ENCODE results near the gene GRM7. TPM values are rescaled to one million over a fixed set of nuclear protein-coding genes. Genes with fewer than 3 reads are reported as not detected.

GRM7 gene
- polyA plus RNA-seq, 3 donors: 0.05 to 0.10 TPM; not detected in 1

DNA sequence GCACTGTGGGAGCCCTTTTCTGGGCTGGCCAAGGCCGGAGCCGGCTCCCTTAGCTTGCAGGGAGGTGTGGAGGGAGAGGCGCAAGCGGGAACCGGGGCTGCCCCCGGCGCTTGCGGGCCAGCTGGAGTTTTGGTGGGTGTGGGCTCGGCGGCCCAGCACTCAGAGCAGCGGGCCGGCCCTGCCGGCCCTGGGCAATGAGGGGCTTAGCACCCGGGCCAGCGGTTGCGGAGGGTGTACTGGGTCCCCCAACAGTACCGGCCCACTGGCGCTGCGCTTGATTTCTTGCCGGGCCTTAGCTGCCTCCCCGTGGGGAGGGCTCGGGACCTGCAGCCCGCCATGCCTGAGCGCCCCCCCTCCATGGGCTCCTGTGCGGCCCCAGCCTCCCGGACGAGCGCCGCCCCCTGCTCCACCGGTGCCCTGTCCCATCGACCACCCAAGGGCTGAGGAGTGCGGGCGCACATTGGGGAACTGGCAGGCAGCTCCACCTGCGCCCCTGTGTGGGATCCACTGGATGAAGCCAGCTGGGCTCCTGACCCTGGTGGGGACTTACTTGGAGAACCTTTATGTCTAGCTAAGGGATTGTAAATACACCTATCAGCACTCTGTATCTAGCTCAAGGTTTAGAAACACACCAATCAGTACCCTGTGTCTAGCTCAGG lies 707.7 kb downstream of the GRM7 start:
- WGBS, 3 donors: 96 to 98% (median 97%) methylated on average over 28 to 34 of the region's 34 CpGs

DNA sequence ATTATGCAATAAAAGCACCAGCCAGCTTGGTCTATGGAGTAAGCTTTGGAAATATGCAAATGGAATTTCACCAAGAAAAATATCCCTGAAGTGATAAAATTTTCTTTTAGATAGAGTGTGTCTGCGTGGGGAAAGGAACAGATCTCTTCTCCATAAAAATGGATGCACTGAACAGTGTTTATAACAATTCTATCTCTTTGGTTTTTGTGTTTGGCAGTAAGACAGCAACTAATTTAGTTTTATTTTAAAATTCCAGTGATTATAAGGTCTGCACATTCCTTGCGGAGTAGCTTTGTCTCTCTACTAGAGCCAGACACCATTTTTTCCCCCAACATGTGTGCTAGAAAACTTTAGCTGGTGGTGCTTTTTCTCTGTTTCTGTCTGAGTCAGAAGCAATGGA lies 712.4 kb downstream of the GRM7 start:
- WGBS, 3 donors: 55 to 71% (median 59%) methylated on average over 2 of the region's 2 CpGs
- H3K27ac ChIP-seq (ENCODE audit: low read depth, low read length): no peak overlapping the region

More for the DNA sequence above, 707.7 kb downstream of the GRM7 start:
- H3K27ac ChIP-seq (ENCODE audit: low read depth, low read length): no peak overlapping the region

DNA sequence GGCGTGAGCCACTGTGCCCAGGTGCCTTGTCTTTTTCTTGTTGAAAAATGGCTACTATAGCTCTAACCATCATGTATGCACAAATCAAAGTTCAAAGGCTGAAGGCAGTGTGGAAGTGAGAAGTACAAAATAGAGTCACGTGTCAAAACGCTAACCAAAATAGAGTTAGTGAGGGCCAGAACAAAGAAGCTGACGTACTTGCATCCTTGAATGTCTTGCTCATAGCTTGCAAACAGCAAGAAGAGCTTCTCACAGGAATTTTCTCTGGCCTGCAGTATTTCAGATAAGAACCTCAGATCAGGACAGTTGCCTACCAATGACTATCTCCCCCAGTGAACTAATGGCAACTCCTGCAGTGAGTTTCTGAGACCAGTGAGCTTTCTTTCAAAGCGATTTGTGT lies 713.5 kb downstream of the GRM7 start:
- no peak overlapping the region for H3K27ac ChIP-seq (ENCODE audit: low read depth, low read length)
- WGBS, 3 donors: 70 to 85% (median 71%) methylated on average over 5 of the region's 5 CpGs

DNA sequence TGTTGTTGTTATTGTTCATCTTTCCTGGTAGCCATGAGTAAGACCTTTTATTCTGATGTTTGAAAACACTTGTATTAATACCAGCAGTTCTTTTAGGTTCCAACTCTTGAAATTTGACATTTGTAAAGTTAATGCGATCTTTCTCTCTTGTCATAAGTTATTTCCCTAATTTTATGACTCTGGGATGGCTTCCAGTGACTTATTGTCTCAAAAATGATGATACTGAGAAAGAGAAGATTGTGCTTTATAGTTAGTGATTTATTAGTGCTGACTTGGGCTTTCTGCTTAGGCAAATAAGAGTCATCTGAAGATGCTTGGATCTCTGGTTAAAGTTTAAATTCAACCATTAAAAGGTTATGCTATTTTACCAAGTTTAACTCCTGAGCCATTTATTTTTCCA lies 715.2 kb downstream of the GRM7 start:
- 64 to 66% (median 65%) methylated on average over 1 of the region's 1 CpG for WGBS, 3 donors

DNA sequence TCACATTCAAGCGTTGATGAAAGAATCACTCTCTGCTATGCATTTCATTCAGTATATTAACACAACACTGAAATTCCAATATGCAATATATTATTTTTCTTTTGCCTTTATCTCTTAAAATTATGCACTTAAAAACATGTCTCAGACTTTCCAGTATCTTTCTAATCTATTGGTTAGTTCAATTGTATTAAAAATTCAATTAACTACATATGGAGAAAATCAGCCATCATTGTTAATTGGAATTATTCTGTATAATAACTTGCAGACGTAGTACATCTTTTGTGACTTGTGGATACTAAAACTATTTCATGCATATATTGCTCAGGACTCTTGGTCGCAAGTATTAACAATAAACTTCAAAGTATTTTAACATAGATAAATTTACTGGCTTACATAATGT lies 715.6 kb downstream of the GRM7 start:
- H3K27ac ChIP-seq (ENCODE audit: low read depth, low read length): no peak overlapping the region
- 84 to 90% (median 85%) methylated on average over 3 of the region's 3 CpGs for WGBS, 3 donors

More for the DNA sequence above, 715.2 kb downstream of the GRM7 start:
- no peak overlapping the region for H3K27ac ChIP-seq (ENCODE audit: low read depth, low read length)

DNA sequence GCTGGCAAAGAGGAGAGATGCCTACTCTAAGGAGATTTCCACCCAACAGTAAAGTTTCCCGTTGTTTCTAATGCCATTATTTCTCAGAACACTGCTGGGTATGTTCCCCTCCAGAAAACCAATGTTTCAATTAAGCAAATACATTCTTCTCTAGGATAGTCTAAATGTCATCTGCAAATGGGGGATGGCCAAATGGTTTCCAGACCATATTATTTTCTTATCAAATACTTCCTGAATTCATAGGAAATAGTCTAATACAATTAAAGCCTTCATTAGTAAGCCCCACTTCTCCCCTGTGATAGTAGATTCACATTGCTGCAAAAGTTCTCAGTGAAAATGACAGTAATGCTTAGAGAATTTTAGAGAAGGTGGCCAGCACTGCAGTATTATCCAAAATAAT lies 716.6 kb downstream of the GRM7 start:
- WGBS, 3 donors: 54 to 85% (median 80%) methylated on average over 1 of the region's 1 CpG
- H3K27ac ChIP-seq (ENCODE audit: low read depth, low read length): no peak overlapping the region

DNA sequence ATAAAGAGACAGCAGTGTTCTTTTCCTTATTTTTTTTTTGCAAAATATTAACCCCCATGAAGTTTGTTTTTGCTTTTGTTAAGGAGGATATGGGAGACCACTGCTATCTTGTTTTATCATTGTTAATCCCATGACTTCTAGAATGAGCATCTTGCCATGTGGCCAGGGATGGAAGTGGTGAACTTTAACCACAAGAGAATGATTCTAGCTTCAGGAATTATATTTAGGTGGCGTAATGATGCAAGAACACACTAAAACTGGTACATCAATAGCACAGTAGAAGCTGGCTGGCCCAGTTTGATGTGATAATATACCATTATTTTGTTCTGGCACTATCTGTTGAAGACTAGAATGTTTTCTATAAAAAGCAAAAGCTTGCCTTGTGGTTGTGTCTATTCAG lies 720.9 kb downstream of the GRM7 start:
- H3K27ac ChIP-seq (ENCODE audit: low read depth, low read length): no peak overlapping the region
- 74 to 80% (median 75%) methylated on average over 1 of the region's 1 CpG for whole genome bisulfite sequencing, 3 donors

DNA sequence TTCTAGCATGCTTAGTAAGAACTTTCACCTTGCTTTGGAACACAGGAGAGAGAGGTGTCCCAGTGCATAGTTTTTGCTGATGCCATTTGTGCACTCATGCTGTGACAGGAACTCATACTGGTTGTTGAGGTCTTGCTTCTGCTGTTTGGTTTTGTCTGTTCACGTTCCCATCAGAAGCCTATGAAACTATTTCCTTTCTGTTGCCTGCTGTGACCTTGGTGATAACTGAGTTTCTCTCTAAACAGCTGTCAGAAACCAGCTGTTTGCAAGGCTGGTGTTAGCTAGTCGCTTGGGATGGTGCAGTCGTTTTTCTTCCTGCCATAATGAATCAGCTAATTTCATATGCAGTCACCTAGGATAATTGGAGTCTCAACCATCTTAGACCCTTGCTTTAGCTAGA lies 724.1 kb downstream of the GRM7 start:
- no peak overlapping the region for H3K27ac ChIP-seq (ENCODE audit: low read depth, low read length)
- 16 to 37% (median 23%) methylated on average over 3 of the region's 3 CpGs for WGBS, 3 donors

DNA sequence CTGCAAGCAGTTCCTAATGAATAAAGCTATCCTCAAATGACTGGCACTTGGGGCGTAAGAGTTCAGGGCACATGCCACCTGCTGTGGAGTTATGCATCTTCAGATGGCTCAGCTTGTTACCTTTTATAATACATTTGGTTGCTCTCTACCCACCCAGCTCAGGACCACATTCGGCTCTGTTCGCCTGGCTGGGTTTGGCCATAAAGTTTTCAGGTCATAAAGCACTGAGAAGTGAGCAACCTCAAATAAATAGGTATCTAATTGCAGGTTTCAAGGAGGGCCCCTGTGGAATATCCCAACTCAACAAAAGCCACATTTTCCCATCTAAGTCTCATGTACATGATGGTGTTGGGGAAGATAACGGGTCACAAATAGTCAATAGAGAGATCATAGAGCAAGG lies 727.3 kb downstream of the GRM7 start:
- H3K27ac ChIP-seq (ENCODE audit: low read depth, low read length): no peak overlapping the region
- WGBS, 3 donors: 87 to 92% (median 88%) methylated on average over 4 of the region's 4 CpGs

DNA sequence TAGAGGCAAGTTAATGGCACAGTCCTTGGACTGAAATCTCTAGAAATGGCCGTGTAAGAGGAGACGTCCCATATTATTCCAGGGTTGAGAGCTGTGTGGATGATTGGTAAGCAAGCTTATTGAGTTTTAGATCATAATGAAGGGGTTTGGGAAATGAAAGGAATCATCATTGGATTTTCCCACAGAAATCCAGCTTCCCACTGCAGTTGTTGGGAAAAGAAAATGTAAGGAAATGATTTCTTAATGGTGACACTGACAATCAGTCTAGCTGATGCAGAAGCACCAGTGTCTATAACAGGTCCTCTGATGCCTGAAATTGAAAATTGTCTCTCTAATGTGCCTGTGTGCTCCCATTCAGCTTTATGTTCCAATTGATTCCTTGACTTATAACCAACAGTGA lies 728.6 kb downstream of the GRM7 start:
- 82 to 91% (median 83%) methylated on average over 2 of the region's 2 CpGs for WGBS, 3 donors
- H3K27ac ChIP-seq (ENCODE audit: low read depth, low read length): no peak overlapping the region

DNA sequence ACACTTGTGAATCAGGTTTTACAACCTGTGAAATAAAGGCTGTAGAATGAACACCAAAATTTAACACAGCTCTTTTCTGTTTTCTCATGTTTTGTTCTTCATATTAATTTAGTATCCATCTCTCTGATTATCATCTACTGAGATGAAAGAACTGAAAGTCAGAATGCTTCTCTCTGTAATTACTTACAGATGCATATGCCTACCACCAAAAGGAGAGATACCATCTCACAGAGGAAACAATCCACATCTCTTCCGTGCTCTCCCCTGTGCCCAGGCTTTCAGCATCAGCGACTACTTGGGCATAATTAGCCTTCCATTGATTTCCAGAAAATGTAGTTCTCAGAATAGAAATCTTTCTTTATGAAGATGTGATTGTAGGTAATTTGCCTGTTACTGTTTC lies 741.4 kb downstream of the GRM7 start:
- H3K27ac ChIP-seq (ENCODE audit: low read depth, low read length): no peak overlapping the region
- 72 to 84% (median 83%) methylated on average over 2 of the region's 2 CpGs for WGBS, 3 donors

DNA sequence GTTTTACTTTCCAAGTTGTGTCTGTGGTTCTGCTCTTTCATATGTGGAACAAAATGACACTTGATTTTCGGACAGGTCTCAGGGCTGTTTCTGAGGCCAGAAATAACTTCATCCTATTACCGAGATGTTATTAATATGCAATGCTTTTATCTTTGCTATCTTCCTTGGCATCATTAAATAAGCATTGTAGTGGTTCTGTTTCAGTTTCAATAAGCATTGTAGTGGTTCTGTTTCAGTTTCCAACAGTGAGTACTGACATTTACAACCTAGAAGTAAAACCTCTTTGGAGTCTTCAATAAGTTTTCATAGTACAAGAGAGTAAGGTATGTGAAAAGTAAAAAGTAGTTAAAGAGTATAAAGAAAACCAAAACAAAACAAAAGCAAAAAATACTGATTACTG lies 746.2 kb downstream of the GRM7 start:
- WGBS, 3 donors: 74 to 81% (median 76%) methylated on average over 2 of the region's 2 CpGs
- H3K27ac ChIP-seq (ENCODE audit: low read depth, low read length): no peak overlapping the region

DNA sequence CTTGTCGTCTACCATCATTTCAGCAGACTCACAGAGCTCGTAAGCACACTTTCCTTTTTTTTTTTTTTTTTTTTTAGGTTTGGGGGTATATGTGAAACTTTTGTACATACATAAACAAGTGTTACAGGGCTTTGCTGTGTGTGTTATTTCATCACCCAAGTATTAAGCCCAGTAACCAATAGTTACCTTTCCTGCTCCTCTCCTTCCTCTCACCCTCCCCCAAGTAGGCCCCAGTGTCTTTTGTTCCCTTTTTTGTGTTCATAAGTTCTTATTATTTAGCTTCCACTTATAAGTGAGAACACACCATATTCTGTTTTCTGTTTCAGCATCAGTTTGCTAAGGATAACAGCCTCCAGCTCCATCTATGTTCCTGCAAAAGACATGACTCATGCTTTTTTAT lies 746.8 kb downstream of the GRM7 start:
- H3K27ac ChIP-seq (ENCODE audit: low read depth, low read length): no peak overlapping the region
- WGBS, 3 donors: 53 to 85% (median 67%) methylated on average over 2 of the region's 2 CpGs

DNA sequence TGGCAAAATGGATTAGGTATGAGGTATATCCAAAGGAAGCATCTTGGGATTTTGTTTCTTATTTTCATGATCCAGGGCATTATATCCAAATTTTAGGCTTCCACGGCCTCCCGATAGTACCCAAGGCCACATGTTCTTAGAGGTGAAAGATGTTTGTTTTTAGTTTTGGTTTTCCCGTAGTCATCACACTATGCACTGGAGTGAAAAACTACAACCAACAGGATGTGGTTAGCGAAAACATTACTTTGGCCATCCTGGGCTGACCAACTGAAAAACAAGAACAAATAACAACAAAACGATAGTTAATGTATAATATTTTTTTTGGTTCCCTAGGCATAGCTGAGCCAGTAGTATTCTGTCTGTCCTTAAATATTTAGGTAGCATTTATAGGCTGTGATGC lies 749.7 kb downstream of the GRM7 start:
- H3K27ac ChIP-seq (ENCODE audit: low read depth, low read length): no peak overlapping the region

DNA sequence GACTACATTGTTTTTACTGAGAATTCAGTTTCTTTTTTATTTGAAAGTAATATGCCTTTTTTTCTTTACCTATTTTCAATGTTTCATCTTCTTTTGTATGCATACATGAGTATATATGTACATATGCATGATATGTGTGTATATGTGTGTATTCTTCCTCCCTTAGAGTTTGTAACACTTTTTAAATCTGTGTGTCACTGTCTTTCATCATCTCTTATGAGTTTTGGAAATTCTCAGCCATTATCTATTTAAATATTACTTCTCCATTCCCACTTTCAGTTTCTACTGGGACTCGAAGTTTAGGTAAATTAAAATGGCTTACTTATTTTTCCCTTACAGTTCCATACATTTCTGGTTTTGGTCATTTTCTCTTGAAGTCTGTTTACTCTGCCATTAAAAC lies 754.1 kb downstream of the GRM7 start:
- H3K27ac ChIP-seq (ENCODE audit: low read depth, low read length): no peak overlapping the region
- 73 to 82% (median 74%) methylated on average over 1 of the region's 1 CpG for WGBS, 3 donors

More for the DNA sequence above, 749.7 kb downstream of the GRM7 start:
- 83 to 93% (median 89%) methylated on average over 5 of the region's 5 CpGs for WGBS, 3 donors

DNA sequence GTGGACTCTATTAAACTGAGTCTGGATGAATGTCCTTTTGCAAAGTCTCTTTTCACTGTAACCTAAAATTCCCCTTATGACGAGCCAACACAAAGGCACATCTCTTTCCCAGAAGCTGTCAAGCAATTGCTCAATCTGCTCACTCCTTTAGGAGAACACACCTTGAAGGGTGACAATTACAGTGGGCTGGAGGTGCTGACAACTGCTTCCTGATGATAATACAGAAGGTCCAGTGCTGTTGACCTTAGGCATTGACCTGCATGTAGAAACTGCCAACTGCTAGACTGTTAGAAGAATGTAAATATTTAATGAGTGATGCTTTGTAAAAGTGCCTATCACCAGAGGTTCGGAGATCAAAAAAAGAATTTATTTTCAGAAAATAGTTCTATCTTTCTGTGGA lies 757.7 kb downstream of the GRM7 start:
- WGBS, 3 donors: 41 to 81% (median 77%) methylated on average over 2 of the region's 2 CpGs
- no peak overlapping the region for H3K27ac ChIP-seq (ENCODE audit: low read depth, low read length)

DNA sequence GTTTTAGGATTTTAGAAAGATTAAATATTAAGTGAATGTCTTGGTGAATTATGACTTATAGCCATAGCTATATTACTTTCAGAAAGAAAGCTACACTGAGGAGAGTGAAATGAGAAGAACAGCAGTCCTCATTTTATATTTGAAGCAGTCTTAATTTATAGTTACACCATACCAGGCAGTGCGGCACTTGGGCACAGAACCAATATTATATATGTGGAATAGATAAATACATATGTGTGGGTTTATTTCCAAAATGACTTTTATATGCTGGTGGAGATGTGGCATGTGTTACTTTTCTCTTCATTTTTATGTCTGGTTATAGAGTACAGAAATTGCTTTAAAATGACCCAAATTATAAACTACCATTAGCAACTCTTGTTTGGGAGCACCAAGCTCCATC lies 759.5 kb downstream of the GRM7 start:
- no peak overlapping the region for H3K27ac ChIP-seq (ENCODE audit: low read depth, low read length)
- WGBS, 3 donors: 88 to 93% (median 92%) methylated on average over 1 of the region's 1 CpG

DNA sequence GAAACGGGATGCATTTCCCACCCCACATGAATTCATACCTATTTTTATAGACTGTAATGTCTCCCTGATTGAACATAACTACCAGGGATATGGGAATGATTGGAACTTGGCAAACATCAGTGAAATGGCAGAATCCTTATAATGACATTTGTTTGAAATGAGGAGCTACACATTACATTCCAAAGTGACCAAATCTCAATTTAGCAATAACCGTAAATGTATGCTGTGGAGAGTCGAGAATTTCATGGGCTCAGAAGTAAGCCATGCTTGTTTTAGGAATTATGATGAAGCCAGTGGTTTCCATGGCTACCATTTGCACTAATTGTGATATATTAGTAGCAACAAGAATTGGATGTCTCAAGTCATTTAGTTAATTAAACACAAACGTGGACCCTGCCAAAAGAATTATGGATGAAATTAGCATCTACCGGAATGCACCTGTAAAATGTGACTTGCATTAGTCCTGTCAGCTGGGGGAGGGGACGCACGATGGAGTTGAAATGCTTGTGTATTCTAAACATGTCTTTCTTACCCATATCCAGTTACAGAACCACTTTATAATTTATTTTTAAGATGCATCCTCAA lies 760.2 kb downstream of the GRM7 start:
- WGBS, 3 donors: 72 to 81% (median 77%) methylated on average over 7 of the region's 7 CpGs
- H3K27ac ChIP-seq (ENCODE audit: low read depth, low read length): no peak overlapping the region

DNA sequence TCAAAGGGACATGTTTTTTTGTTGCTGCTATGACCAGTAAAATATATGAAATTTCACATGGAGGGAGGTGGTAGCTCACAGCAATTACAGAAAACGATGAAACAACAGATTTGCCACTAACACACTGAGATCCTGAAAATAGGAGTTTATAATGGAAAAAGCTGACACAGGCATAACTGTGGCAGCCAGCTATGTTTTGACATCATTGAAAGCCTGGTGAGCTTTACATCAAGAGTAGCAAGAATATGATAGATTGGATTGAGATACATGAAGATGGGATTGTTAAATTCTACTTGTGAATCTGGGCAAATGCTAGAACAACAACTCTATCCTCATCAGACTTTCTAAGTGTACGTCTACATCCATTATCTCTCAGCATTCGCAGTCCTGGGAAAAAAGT lies 760.7 kb downstream of the GRM7 start:
- H3K27ac ChIP-seq (ENCODE audit: low read depth, low read length): no peak overlapping the region
- 79 to 88% (median 82%) methylated on average over 3 of the region's 3 CpGs for whole genome bisulfite sequencing, 3 donors

DNA sequence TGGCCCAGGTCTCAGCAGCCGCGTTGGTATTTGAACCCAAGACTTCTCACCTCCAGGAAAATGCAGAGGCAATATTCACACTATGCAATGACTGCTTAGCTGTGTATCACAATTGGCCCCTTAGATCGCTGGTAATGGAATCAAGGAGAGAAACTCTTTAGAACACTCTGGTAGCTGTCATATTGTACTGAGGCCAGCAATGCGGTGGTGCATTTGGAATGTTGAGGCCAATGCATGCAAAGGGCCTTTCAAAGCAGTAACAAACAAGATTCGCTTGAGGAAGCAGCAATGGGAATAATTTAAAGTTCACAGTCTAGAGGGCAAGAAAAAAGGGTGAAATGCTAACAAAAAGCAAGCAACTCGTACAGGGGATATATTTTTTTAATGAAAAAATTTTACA lies 764.1 kb downstream of the GRM7 start:
- 71 to 89% (median 86%) methylated on average over 6 of the region's 6 CpGs for WGBS, 3 donors
- H3K27ac ChIP-seq (ENCODE audit: low read depth, low read length): no peak overlapping the region

Data from adipose tissue (tissue), 3 donors.